NCI-H1105 treated with DMSO at 0.1 percent for 48 hours (cell line): ENCODE data around the gene ZNF276.
"Not testable (repeated sequence)": the region's sequence is repeated elsewhere in the genome, so short reads cannot be mapped to it uniquely, and the experiment has no call there.

ENCODE experiments used
- DNase-seq: peaks from one replicate; lab custom pipeline; 2025; lab: John Stamatoyannopoulos, UW

ZNF276 gene

DNA sequence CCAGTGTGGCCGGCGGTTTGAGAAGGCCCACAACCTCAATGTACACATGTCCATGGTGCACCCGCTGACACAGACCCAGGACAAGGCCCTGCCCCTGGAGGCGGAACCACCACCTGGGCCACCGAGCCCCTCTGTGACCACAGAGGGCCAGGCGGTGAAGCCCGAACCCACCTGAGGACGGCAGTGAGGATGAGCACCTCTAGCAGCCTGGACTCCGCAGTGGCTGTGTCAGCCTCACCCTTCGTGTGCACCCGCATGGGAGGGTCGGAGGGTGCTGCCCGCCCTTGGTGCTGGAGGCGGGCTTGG is 16.7 kb downstream of the ZNF276 start:
- DNase-seq: no peak

DNA sequence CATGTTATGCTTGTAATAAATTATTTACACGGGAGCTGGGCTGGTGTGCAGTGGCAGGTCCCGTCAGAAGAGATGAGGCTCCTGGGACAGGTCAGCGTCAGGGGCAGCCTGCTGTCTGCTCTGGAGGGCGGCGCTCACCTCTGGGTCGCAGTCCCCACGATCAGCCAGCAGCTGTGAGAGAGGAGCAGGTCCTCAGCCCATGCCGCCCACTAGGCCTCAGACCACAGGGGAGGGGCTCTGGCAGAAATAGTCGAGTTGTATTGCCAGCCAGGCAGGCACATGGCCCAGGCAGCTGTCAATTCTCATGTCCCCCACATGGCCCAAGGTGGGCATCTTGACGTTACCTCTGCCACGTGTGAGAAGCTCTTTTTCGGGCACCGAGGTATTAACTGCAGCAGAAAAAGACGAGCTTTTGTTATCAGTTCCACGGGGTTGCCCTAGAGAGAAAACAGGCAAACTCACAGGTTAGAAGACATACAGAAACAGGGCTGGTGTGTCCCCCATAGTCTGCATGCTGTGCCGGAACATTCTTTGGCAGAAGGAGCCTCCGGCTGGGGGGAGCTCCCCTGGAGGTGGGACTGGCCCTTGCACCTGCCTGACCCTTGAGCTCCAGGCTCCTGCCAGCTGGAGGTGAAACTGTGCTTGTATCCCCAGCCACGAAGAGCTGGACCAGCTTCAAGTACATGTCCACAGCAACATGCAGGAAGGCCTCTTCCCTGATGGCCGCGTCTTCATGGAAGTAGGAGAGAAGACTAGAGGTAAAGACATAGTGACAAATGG is 17.4 kb downstream of the ZNF276 start:
- DNase-seq: no peak

DNA sequence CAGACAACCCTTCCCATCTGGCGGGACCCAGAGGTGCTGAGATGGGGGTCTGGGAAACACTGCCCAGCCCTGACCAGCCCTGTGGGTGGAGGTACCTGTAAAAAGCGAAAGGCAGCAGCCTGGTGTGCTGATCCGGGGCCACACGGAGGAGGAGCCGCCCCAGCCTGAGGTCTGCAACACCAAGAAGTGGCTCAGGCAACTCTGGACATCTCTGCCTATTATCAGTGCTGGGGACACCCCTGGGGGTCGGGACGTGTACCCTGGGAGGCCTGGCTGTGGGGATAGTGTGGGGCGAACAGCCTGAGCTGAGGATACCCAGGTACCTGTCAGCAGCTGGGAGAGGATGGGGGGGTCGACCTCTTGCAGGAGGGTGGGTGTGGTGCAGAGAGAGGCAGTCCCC is 18.0 kb downstream of the ZNF276 start:
- DNase-seq: no peak

DNA sequence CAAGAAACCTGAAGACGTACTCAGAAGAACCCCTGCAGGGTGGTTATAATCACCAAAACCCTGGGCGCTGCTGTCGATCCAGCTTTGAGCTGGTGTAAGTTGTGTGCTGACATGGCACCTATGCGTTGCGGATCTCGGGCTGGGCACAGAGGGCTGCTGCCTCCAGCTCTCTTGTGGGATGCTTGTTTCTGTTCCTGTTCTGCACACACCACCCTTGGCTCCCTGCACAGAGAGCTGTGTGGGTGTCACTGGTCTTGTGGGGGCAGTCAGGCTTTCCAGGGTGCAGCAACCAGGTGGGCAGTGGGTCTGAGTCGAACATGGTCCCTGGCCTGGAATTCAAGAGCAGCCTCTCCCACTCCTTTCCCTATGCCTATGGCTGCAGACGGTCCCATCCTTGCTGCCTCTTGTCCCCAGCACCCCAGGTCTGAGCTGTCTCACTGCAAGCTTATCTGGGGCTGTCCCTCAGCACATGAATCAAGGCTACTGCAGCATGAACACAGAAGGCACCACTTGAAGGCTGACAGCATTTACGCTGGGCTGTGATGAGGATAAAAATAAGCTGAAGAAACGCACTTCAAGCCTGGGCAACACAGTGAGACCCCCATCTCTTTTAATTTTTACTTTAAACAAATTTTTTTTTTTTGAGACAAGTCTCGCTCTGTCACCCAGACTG is 20.1 kb downstream of the ZNF276 start:
- no peak for DNase-seq

DNA sequence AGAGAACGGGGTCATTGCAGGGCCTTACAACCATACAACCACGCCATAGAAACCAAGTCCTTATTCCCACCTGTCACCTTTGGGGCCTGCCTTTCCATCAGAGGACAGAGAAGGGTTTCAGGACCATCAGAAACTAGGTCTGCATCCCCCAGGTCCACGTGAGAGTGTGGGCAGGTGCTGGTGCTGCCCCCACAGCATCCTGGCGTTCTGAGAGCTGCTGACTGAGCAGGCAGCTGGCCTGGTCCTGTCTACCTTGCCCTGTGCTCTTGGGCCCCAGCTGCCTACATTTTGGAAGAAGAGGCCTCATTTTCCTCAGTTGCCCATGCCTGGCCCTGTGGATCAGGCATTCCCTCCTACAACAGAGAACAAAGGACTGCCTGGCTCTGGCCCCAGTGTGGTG is 21.6 kb downstream of the ZNF276 start:
- DNase-seq: no peak

DNA sequence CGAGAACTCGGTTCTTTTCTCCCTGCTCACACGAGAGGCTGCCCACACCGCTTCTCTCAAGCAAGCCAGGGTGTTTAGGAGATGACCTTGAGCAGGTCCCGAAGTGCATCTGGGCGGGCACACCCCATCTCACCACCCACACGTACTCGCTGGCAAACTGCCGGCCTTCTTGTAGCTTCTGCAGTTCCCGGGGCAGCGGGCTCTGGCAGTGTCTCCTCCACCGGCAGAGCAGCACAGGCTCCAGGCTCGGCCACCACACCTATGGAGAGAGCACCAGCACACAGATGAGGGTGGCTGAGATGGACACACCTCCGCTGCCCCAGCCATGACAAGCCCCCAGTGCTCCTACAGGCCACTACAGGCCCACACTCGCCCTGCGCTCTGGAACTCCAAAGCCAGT is 23.5 kb downstream of the ZNF276 start:
- DNase-seq: no peak

DNA sequence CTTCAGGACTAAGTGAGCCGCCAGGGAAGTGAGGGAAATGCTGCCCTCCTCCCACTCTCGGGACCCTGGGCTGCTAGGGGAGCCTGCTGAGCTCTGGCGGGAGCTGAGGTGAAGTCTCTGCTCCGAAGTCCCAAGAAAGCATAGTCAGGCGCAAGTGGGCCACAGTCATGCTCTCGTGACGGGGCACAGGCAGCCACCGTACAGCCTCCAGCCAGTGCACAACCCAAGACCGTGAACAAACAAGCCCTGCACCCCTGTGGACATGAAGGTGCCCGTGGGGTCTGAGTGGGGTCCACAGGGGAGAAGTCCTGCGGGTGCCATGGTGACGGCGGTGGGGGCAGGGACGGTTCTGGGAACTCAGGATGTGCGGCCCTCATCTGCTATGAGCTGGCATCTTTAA is 24.7 kb downstream of the ZNF276 start:
- DNase-seq: no peak

DNA sequence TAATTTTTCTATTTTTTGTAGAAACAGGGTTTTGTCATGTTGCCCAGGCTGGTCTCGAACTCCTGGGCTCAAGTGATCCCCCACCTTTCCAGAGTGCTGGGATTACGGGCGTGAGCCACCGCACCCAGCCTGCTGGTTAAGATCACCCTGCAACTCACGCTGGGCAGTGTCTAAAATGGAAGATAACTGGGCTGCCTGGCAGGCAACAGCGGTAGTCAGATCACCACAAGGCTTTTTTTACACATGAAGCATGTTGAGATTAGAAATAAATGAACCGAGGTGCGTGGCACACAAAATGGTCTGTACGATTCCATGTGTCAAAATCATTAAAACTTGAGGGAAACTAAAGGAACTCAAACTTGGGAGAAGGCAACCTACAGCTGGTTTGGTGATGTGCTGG is 26.7 kb downstream of the ZNF276 start:
- DNase-seq: no peak

DNA sequence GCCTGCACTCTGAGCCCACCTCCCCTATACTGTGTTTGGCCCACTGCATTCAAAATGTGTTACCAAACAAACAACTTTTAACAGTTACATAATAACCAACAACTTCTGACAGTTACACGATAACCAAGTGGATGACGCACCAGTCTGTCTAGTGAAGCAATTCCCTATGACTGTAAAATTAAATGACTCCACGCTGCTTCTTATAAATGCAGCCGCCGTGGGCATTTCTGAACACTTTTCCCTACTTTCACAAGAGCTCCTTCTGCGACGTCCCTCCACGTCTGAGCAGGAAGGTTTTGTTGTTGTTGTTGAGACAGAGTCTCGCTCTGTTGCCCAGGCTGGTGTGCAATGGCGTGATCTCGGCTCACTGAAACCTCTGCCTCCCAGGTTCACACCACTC is 27.6 kb downstream of the ZNF276 start:
- DNase-seq: no peak

DNA sequence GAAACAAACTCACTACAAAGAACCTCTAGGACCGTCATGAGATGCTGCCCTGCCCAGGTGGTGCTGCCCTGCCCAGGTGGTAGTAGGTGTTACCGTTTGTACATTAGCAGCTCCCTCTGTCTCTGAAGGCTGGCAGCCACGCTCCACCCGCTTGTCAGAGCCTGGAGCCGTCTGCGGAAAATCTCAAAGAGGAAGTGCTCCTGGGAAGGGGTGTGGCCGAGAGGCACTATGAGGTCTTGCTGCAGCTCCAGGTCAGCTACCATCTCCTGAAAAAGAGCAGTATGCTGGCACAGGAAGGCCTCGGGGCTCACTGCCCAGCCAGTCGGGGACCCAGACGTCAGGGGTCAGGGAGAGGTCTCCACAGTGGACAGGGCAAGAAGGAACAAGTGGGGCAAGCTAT is 28.3 kb downstream of the ZNF276 start:
- no peak for DNase-seq

DNA sequence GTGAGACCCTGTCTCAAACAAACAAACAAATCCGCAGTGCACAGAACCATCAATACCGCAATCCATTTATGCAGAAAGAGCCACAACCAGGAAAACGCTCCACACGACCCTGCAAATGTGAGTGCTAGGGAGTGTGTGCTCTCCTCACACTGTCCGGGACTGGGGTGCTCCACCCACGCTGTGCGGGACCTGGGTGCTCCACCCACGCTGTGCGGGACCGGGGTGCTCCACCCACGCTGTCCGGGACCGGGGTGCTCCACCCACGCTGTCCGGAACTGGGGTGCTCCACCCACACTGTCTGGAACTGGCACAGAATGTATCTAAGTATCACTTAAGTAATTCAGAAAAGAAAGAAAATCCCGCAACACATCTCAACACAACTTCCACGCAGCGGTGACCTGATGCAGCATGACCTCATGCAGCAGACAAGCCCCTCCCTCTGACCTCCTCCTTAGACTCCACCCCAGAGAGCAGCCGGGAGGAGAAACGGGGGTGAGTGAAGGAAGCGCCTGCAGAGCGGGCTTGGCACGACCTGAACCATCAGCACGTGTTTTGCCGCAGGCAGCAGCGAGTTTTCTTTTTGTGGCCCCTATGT is 38.5 kb downstream of the ZNF276 start:
- DNase-seq: no peak

DNA sequence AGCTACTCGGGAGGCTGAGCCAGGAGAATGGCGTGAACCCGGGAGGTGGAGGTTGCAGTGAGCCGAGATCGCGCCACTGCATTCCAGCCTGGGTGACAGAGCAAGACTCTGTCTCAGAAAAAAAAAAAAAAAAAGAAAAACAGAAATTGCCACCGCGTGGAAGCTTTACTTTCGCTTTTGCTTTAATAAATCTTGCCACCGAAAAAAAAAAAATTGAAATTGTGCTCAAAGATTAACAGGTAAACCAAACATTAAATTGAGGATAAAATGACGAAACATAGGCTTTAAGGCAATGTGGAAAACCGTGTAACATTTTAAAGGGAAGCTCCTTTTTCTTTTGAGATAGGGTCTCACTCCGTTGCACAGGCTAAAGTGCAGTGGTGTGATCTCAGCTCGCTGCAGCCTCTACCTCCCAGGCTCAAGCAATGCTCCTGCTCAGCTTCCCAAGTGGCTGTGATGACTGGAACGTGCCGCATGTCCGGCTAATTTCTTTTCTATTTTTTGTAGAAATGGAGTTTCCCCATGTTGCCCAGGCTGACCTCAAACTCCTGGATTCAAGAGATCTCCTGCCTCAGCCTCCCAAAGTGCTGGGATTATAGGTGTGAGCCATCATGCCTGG is 40.1 kb downstream of the ZNF276 start:
- DNase-seq: no peak

DNA sequence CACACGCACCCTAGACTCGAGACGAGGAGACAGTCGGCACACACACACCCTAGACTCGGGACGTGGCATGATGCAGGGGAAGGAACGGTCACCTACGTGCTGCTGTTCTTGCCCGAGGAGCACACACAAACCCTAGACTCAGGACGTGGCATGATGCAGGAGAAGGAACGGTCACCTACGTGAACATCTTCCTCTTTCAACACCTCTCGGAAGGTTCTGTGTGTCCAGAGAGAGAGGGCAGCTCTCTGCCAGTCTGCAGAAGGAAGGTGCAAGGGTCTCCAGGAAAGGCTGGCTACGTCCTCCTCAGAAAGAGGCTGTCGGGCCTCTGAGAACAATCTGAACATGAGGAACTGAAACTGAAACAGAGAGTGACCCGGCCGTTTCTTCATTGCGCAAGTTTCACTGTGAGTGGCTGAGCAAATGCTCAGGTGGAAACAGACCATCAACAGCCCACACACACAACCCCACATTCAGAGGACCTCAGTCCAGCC is 43.4 kb downstream of the ZNF276 start:
- no peak for DNase-seq

DNA sequence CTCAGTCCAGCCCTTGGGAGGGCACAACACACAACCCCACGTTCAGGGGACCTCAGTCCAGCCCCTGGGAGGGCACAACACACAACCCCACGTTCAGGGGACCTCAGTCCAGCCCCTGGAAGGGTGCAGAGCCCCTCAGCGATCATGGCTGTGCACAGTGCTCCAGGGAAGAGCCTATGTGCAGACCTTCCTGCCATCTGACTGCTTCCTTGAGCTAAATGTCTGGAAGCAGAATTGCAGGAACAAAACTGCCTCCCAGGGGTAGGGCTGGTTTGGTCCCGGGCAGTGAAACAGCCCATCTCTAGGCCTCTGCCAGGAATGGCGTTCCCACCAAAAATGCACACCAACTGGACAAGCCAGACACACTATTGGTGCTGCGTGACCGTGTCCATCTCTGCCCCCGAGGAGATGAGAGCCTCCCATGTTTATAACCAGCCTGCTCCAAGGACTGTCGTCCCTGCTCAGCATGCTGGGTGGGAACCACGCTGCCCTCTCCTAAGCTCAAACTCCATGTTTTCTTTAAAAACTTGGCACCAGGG is 44.0 kb downstream of the ZNF276 start:
- no peak for DNase-seq

DNA sequence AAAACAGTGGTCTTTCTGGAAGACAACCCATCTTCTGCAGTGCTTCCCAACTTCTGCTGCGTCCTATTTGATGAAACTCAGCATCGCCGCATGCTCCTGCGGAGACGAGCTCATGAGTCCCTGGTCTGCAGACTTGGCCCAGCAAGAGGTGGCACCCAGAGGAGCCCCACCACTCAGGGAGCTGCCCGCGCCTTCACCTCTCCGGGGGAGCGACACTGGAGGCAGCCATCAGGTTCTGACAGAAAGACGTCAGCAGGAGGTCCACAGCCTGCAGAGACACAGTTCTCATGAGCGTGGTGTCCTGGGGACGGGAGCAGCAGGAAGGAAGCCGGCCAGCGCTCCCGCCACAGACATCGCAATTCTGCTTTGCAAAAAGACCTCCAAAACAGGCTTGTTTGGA is 49.0 kb downstream of the ZNF276 start:
- no peak for DNase-seq

DNA sequence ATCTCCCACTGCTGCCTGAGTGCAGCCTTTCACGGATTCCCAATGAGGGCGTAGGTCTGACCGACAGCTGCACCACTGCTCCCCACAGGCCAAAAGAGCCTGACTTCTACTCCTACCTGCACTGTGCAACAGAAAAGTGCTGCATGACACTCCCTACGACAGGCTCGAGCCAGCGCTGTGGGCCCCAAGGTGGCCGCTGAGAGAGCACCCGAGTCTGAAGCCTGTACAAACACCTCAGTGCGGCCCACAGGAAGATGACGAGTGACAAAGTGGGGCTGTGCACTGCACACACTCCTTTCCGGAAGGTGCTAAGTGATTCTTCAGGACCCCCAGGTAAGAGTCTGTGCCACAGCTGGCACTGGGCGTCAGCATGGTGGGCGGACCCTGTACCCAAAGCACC is 53.9 kb downstream of the ZNF276 start:
- DNase-seq: no peak

DNA sequence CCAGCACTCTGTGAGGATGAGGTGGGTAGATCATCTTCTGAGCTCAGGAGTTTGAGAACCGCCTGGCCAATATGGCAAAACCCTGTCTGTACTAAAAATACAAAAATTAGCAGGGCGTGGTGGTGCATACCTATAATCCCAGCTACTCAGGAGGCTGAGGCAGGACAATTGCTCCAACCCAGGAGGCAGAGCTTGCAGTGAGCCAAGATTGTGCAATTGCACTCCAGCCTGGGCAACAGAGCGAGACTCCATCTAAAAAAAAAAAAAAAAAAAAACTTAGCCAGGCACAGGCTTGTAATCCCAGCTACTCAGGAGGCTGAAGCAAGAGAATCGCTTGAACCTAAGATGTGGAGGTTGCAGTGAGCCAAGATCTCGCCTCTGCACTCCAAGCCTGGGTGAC is 56.9 kb downstream of the ZNF276 start:
- DNase-seq: not testable (repeated sequence)

DNA sequence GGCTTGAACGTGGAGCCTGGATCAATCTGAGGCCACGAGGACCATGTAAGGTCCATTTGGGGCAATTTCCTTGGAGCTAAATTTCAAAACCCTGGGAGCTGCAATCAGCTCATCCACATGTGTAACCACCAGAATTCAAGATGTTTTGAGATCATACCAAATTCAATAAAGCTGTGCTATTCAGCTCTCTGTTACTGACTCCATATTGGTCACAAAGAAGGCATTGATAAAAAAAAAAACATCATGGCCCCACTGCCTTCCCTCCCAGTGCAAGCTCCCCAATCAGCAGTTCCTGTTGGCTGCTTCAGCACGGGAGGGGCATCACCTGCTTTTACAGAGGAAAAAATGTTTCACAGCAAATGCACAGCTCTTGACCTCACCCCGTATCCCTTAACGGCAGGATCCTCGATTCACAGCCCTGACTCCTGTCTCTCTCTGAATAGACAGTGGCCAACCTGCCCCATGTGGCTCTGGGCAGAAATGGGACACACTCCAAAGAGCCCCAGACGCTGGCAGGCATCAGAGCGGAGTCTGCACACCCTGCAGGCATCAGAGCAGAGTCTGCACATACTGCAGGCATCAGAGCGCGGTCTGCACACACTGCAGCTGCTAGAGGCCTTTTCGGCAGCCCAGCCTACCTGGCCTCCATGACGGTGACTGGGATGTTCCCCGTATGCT is 58.0 kb downstream of the ZNF276 start:
- DNase-seq: no peak

DNA sequence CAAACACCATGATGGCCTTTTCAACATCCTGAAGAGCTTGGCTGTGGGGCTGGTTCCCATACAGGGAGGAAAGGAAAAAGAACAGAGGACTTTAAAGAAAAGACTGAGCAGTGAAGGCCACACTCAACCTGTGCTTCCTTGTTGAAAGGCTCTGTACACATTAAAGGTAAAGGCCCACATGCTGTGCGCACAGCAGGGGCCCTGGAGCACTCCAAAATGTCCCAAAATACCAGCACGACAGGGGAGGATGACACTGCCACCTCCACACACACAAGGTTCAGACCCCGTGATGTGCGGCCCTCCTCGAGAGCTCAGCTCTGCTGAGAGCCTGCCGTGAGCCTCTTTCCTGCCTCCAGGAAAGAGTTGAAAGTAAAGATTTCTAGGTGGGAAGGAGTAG is 58.6 kb downstream of the ZNF276 start:
- DNase-seq: no peak

DNA sequence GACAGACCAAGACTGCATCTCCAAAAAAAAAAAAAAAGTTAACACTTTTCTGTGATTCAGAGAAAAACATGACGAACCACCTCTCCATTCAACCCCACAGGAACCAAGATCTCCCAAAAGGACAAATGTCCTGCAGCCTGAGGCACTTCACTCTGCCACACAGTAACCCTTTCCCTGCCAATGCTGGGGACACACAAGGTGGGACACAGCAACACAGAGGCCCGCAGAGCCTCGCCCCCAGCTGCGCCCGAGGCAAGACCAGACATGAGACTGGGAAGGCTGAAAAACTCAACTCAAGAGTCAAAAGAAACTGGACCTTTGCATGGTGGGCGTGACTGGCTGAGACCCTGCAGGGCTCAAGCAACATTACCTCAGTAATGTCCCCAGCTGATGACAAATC is 61.2 kb downstream of the ZNF276 start:
- no peak for DNase-seq

DNA sequence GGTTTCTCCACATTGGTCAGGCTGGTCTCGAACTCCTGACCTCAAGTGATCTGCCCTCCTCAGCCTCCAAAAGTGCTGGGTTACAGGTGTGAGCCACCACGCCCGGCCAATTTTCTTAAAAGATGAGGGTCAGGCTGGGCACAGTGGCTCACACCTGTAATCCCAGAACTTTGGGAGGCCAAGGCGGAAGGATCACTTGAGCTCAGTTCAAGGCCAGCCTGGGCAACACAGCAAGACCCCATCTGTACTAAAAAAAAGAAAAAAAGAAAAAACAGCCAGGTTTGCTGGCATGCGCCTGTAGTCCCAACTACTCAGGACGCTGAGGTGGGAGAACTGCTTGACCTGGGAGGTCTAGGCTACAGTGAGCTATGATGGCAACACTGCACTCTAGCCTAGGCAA is 62.6 kb downstream of the ZNF276 start:
- DNase-seq: not testable (repeated sequence)

DNA sequence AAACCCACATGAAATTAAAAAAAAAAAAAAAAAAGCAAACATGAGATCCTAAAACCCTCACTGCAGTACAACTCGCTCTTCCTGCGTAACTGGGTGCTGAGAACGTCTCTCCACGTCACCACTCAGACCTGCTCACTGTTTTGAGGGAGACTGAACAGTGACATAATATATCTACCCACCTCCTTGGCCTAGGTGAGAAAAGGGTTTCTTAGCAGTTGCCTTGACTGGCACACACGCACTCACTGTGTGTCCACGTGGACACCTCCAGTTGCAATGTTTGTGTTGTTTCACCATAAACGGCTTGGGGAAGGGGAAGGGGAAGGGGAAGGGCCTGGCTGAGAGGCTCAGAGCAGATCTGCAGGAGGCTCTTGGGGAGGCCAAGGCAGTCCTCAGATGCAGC is 63.1 kb downstream of the ZNF276 start:
- DNase-seq: no peak
